K562 (cell line): ENCODE data around the gene PEX5L. TPM values are rescaled to one million over a fixed set of nuclear protein-coding genes. Genes with fewer than 3 reads are reported as not detected.

Experiments
- ATAC-seq: fragments of 200-7000 bp; cut with Tn5 transposase; 3 replicates; pipeline ENCODE4 v1.9.1; 2020; ENCODE audit warnings: moderate library complexity
- BruUV-seq: library from RNA; stranded (reverse); fragments of 400-500 nt; replicated peaks from 2 replicates; lab custom pipeline; 2021; lab: Mats Ljungman, UMichigan
- CTCF ChIA-PET: fragments of 300-600 bp; formaldehyde crosslinking; extraction: SDS; loops from one replicate; lab custom pipeline; 2021; ENCODE audit warnings: low intra/inter-chr PET ratio; lab: Yijun Ruan, JAX
- POLR2A ChIA-PET: fragments of 300-600, 350-650 bp; sonication (Branson Sonifier 250); formaldehyde crosslinking; extraction: SDS; loops from one replicate; lab custom pipeline; 2021; ENCODE audit warnings: antibody characterized with exemption, inconsistent platforms; lab: Yijun Ruan, JAX
- DNase-seq, 4 experiments: peaks; one replicate each; pipeline versions ENCODE4 v3.0.0 to v3.0.0-alpha.2; 2011 to 2018; ENCODE audit warnings: low spot score in 3 of 4, mixed read lengths in 3 of 4; ENCODE audit errors: extremely low read depth in 1 of 4
- FAIRE-seq: peaks from 2 replicates; lab custom pipeline; 2011; peaks lifted over from hg19 to GRCh38; lab: Jason Lieb, UNC
- H2AFZ ChIP-seq: 2 replicates; pipeline ENCODE4 v1.6.0; 2011; ENCODE audit warnings: low read depth, low read length, control low read depth, inconsistent platforms
- H3K27ac ChIP-seq: fragments of 200-600 bp; 3 replicates; pipeline ENCODE4 v1.8.0; 2011; ENCODE audit warnings: low read depth, mild to moderate bottlenecking, control low read depth, inconsistent platforms, low read length, moderate library complexity, mixed read lengths; ENCODE audit errors: extremely low read depth
- H3K27me3 ChIP-seq, 2 experiments: fragments of 300-600 bp in 1 of 2; 2 replicates in 1 of 2; 3 replicates in 1 of 2; pipeline versions ENCODE4 v1.6.0 to v1.8.0; 2011; ENCODE audit warnings: inconsistent platforms in 2 of 2, low read length in 2 of 2, mild to moderate bottlenecking in 1 of 2, mixed read lengths in 1 of 2, moderate library complexity in 1 of 2; ENCODE audit not compliant: control insufficient read depth in 2 of 2, insufficient read depth in 2 of 2
- H3K36me3 ChIP-seq: fragments of 300-600 bp; 3 replicates; pipeline ENCODE4 v1.8.0; 2011; ENCODE audit warnings: mild to moderate bottlenecking, low read length, inconsistent platforms; ENCODE audit not compliant: control insufficient read depth, insufficient read depth
- H3K4me1 ChIP-seq, 2 experiments: fragments of 200-600 bp in 1 of 2; replicated peaks in 1 of 2; 2 replicates in 1 of 2; 3 replicates in 1 of 2; pipeline versions ENCODE4 v1.5.1 to v1.8.0; 2011; ENCODE audit warnings: inconsistent platforms in 2 of 2, low read length in 2 of 2, mild to moderate bottlenecking in 1 of 2, mixed read lengths in 1 of 2, moderate library complexity in 1 of 2; ENCODE audit not compliant: control insufficient read depth in 2 of 2, insufficient read depth in 2 of 2
- H3K4me2 ChIP-seq: 2 replicates; pipeline ENCODE4 v1.6.1; 2011; ENCODE audit warnings: low read length, control low read depth, inconsistent platforms, mixed read lengths; ENCODE audit not compliant: insufficient read depth
- H3K4me3 ChIP-seq: fragments of 200-600 bp; sonication (generic), shearing (Covaris generic); 2 replicates; pipeline ENCODE4 v1.5.1; 2016; ENCODE audit warnings: control low read depth, inconsistent platforms
- H3K79me2 ChIP-seq: fragments of 200-600 bp; 3 replicates; pipeline ENCODE4 v1.8.0; 2011; ENCODE audit warnings: low read length, inconsistent platforms; ENCODE audit not compliant: control insufficient read depth, insufficient read depth
- H3K9ac ChIP-seq, 2 experiments: 2 replicates each; pipeline versions ENCODE4 v1.6.0 to v1.6.1; 2011; ENCODE audit warnings: low read depth in 2 of 2, low read length in 2 of 2, control low read depth in 1 of 2, inconsistent platforms in 1 of 2, mild to moderate bottlenecking in 1 of 2, mixed read lengths in 1 of 2; ENCODE audit not compliant: insufficient read depth in 1 of 2
- H3K9me1 ChIP-seq: one replicate; pipeline ENCODE4 v1.6.0; 2011; ENCODE audit warnings: inconsistent platforms, mild to moderate bottlenecking, low read length, moderate library complexity; ENCODE audit not compliant: control insufficient read depth, insufficient read depth
- H3K9me3 ChIP-seq: replicated peaks from 2 replicates; pipeline ENCODE4 v1.5.1; 2011; ENCODE audit warnings: low read depth, low read length, inconsistent platforms; ENCODE audit not compliant: control insufficient read depth, insufficient read depth
- H4K20me1 ChIP-seq: replicated peaks from 2 replicates; pipeline ENCODE4 v1.6.1; 2011; ENCODE audit warnings: low read length, inconsistent platforms, mixed read lengths; ENCODE audit not compliant: control insufficient read depth, insufficient read depth
- BCL6 ChIP-seq: fragments of 250-450 bp; sonication (Bioruptor Pico); IDR thresholded peaks from 2 replicates; pipeline ENCODE4 v1.4.0; 2020
- NFE2 ChIP-seq: IDR thresholded peaks from 2 replicates; pipeline ENCODE4 v1.6.1; 2014; ENCODE audit warnings: antibody characterized with exemption, low read depth
- RAD21 ChIP-seq, 2 experiments: fragments of 250-450 bp in 1 of 2; fragments of 450-650 bp in 1 of 2; sonication (Bioruptor Pico) in 1 of 2; formaldehyde crosslinking in 1 of 2; IDR thresholded peaks in 1 of 2; conservative IDR thresholded peaks in 1 of 2; 2 replicates each; pipeline versions ENCODE4 v1.4.0 to v1.8.0; 2020 to 2022; ENCODE audit warnings: mild to moderate bottlenecking in 2 of 2, moderate library complexity in 1 of 2
- SMC3 ChIP-seq: conservative IDR thresholded peaks from 2 replicates; pipeline ENCODE4 v1.6.1; 2011; ENCODE audit warnings: low read depth, low read length, improper control_type of control experiment; ENCODE audit not compliant: insufficient read depth
- WGBS: fragments of 100-300 bp; shearing (Covaris generic); methylation state at CpG from one replicate; pipeline ENCODE4 v1.1.6; 2016; ENCODE audit warnings: low coverage, mixed read lengths; ENCODE audit not compliant: insufficient coverage; ENCODE audit errors: missing lambda C conversion rate; 5-methylcytosine and 5-hydroxymethylcytosine counted together
- in situ Hi-C: fragments of 300-500 bp; cut with MboI; formaldehyde crosslinking; loops from 4 replicates; pipeline ENCODE4 v1.15.0; 2018; ENCODE audit warnings: inconsistent platforms, mixed read lengths
- intact Hi-C: fragments of 100-400 bp; cut with micrococcal nuclease; formaldehyde crosslinking; loops from 2 replicates; pipeline ENCODE4 v1.14.2; 2022
- polyA plus RNA-seq, 8 experiments: library from polyadenylated mRNA; depleted of rRNA in 4 of 8; stranded (reverse) in 5 of 8; unstranded in 3 of 8; fragments of >200 nt; fragmentation: Nextera tagmentation in 2 of 8; fragmentation: Illumina TruSeq in 1 of 8; extraction: Ambion mirVana in 2 of 8; extraction: Trizol in 1 of 8; gene quantifications; 2 replicates each; pipeline versions ENCODE4 v1.2.1 to v1.2.3, GENCODE V29; 2011 to 2014; ENCODE audit warnings: inconsistent platforms in 1 of 8, missing spikeins in 1 of 8
- total RNA-seq, 7 experiments: library from RNA; depleted of rRNA in 6 of 7; stranded (reverse); fragments of >200 nt in 6 of 7; fragmentation: Illumina TruSeq in 2 of 7; extraction: Trizol in 2 of 7; gene quantifications; 2 replicates each; pipeline versions ENCODE4 v1.2.1 to v1.2.3, GENCODE V29; 2011 to 2021; ENCODE audit warnings: low replicate concordance in 1 of 7
- TF ChIP-seq, protein P1 (sequence below), 3 experiments: IDR thresholded peaks in 2 of 3; conservative IDR thresholded peaks in 1 of 3; 2 replicates each; pipeline ENCODE4 v1.5.1; 2011 to 2012; ENCODE audit warnings: low read length in 3 of 3, mild to moderate bottlenecking in 3 of 3, control low read depth in 2 of 3, improper control_type of control experiment in 1 of 3, inconsistent platforms in 1 of 3, low read depth in 1 of 3, mixed read lengths in 1 of 3, moderate library complexity in 1 of 3; ENCODE audit not compliant: insufficient read depth in 2 of 3
- TF ChIP-seq, protein P2 (sequence below): fragments of 450-650 bp; formaldehyde crosslinking; IDR thresholded peaks from 2 replicates; pipeline ENCODE4 v1.4.0; 2020; ENCODE audit warnings: mild to moderate bottlenecking, mixed read lengths
- TF ChIP-seq, protein P3 (sequence below), 2 experiments: fragments of 450-650 bp; formaldehyde crosslinking in 1 of 2; IDR thresholded peaks; 2 replicates each; pipeline versions ENCODE4 v1.4.0 to v1.6.1; 2014 to 2020; ENCODE audit warnings: mild to moderate bottlenecking in 2 of 2, borderline replicate concordance in 1 of 2, low read depth in 1 of 2

PEX5L gene
- total and polyA plus RNA-seq, 9 of the 15 experiments (the other 6 are each of a cell fraction or from before 2014, with no cell fraction given): not detected

GRCh38 chr3:179811321-179812095 is 225.2 kb downstream of the PEX5L start:
- no peak overlapping the region for H3K9ac ChIP-seq
- no peak overlapping the region for H3K4me2 ChIP-seq
- no peaks in the 10 kb centered on the region for H3K9me3 ChIP-seq
- ATAC-seq: peak; percentile 90
- no peaks in the 10 kb centered on the region for H3K36me3 ChIP-seq
- H4K20me1 ChIP-seq: no peaks in the 10 kb centered on the region
- peak; percentile 89 for FAIRE-seq
- no peak overlapping the region for H3K4me3 ChIP-seq
- 2% methylated on average over 9 of the region's 9 CpGs for WGBS
- H3K4me1 ChIP-seq: no peaks in the 10 kb centered on the region
- H3K27me3 ChIP-seq: peaks cover 2 to 4% of the 10 kb centered on the region in 2 experiments; a peak in 1 of 5 replicates
- BruUV-seq: no TSS peak
- H3K9me1 ChIP-seq: no peaks in the 10 kb centered on the region
- no peaks in the 10 kb centered on the region for H3K79me2 ChIP-seq
- H3K27ac ChIP-seq: no peak overlapping the region
- peak; percentile 18 to 54 (median 32) for DNase-seq
- CTCF ChIA-PET: interaction anchor here (0.6 kb wide), 1 partner anchor 775 kb away, joined by 4 read pairs; no protein-coding TSS in a partner anchor
- in situ Hi-C loops (no loop called here), intact Hi-C loops (loop anchor here (5.0 kb wide), 1 partner anchor 791 kb away; the partner anchor contains the start of gene TTC14)
- H2AFZ ChIP-seq: no peak overlapping the region
- POLR2A ChIA-PET: interaction anchor here (0.9 to 1.0 kb wide), 2 partner anchors 10 to 43 kb away, joined by 3 to 4 read pairs; no protein-coding TSS in a partner anchor
- TF ChIP-seq BCL6 (CRISPR knock-in tag) (no peak), SMC3 (0 out of 2 replicates have a peak, but pooled peaks have one; percentile 30), RAD21 (CRISPR knock-in tag; conservative IDR thresholded peaks at IDR 0.05 in 1 of 2, IDR thresholded peaks at IDR 0.05 in 1 of 2) (peak; percentile 53 to 77), NFE2 (0 out of 2 replicates have a peak, but pooled peaks have one; percentile 16)
- TF ChIP-seq, protein P1, sequence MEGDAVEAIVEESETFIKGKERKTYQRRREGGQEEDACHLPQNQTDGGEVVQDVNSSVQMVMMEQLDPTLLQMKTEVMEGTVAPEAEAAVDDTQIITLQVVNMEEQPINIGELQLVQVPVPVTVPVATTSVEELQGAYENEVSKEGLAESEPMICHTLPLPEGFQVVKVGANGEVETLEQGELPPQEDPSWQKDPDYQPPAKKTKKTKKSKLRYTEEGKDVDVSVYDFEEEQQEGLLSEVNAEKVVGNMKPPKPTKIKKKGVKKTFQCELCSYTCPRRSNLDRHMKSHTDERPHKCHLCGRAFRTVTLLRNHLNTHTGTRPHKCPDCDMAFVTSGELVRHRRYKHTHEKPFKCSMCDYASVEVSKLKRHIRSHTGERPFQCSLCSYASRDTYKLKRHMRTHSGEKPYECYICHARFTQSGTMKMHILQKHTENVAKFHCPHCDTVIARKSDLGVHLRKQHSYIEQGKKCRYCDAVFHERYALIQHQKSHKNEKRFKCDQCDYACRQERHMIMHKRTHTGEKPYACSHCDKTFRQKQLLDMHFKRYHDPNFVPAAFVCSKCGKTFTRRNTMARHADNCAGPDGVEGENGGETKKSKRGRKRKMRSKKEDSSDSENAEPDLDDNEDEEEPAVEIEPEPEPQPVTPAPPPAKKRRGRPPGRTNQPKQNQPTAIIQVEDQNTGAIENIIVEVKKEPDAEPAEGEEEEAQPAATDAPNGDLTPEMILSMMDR (IDR thresholded peaks at IDR 0.05 in 2 of 3, conservative IDR thresholded peaks at IDR 0.05 in 1 of 3; ENCODE audit: insufficient read depth in 2 of 3, low read depth in 1 of 3, low read length in 3 of 3): peak; percentile 46 to 69 (median 68)
- TF ChIP-seq, protein P2, sequence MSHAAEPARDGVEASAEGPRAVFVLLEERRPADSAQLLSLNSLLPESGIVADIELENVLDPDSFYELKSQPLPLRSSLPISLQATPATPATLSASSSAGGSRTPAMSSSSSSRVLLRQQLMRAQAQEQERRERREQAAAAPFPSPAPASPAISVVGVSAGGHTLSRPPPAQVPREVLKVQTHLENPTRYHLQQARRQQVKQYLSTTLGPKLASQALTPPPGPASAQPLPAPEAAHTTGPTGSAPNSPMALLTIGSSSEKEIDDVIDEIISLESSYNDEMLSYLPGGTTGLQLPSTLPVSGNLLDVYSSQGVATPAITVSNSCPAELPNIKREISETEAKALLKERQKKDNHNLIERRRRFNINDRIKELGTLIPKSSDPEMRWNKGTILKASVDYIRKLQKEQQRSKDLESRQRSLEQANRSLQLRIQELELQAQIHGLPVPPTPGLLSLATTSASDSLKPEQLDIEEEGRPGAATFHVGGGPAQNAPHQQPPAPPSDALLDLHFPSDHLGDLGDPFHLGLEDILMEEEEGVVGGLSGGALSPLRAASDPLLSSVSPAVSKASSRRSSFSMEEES: no peak
- TF ChIP-seq, protein P3, sequence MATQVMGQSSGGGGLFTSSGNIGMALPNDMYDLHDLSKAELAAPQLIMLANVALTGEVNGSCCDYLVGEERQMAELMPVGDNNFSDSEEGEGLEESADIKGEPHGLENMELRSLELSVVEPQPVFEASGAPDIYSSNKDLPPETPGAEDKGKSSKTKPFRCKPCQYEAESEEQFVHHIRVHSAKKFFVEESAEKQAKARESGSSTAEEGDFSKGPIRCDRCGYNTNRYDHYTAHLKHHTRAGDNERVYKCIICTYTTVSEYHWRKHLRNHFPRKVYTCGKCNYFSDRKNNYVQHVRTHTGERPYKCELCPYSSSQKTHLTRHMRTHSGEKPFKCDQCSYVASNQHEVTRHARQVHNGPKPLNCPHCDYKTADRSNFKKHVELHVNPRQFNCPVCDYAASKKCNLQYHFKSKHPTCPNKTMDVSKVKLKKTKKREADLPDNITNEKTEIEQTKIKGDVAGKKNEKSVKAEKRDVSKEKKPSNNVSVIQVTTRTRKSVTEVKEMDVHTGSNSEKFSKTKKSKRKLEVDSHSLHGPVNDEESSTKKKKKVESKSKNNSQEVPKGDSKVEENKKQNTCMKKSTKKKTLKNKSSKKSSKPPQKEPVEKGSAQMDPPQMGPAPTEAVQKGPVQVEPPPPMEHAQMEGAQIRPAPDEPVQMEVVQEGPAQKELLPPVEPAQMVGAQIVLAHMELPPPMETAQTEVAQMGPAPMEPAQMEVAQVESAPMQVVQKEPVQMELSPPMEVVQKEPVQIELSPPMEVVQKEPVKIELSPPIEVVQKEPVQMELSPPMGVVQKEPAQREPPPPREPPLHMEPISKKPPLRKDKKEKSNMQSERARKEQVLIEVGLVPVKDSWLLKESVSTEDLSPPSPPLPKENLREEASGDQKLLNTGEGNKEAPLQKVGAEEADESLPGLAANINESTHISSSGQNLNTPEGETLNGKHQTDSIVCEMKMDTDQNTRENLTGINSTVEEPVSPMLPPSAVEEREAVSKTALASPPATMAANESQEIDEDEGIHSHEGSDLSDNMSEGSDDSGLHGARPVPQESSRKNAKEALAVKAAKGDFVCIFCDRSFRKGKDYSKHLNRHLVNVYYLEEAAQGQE (IDR thresholded peaks at IDR 0.05; ENCODE audit: borderline replicate concordance): peak; percentile 48; the same call in 1 of the 2 replicates
- TF ChIP-seq, protein P3 (CRISPR knock-in tag; IDR thresholded peaks at IDR 0.05; ENCODE audit: low read depth): no peak
